Keratinocyte (primary cell): Measurements from ENCODE around the gene ACVR2B. TPM values are rescaled to one million over a fixed set of nuclear protein-coding genes. Genes with fewer than 3 reads are reported as not detected.

Experiments
- DNase-seq: peaks from one replicate; pipeline ENCODE4 v3.0.0-alpha.2; 2011; ENCODE audit warnings: low read depth, missing footprints, low spot score
- FAIRE-seq: peaks from 2 replicates; lab custom pipeline; 2011; peaks lifted over from hg19 to GRCh38; lab: Jason Lieb, UNC
- H2AFZ ChIP-seq: 2 replicates; pipeline ENCODE4 v1.6.0; 2012; ENCODE audit warnings: low read length, control low read depth, inconsistent platforms; ENCODE audit not compliant: control insufficient read depth
- H3K27ac ChIP-seq: 2 replicates; pipeline ENCODE4 v1.5.1; 2011; ENCODE audit warnings: low read length; ENCODE audit not compliant: control insufficient read depth, insufficient read depth
- H3K27me3 ChIP-seq: 3 replicates; pipeline ENCODE4 v1.6.0; 2011; ENCODE audit warnings: low read length; ENCODE audit not compliant: control insufficient read depth, insufficient read depth; ENCODE audit errors: extremely low read depth
- H3K36me3 ChIP-seq, 2 experiments: 2 replicates in 1 of 2; 3 replicates in 1 of 2; pipeline ENCODE4 v1.5.1; 2011; ENCODE audit warnings: low read length in 2 of 2, mild to moderate bottlenecking in 1 of 2; ENCODE audit not compliant: control insufficient read depth in 2 of 2, insufficient read depth in 2 of 2; ENCODE audit errors: extremely low read depth in 1 of 2
- H3K4me1 ChIP-seq: 3 replicates; pipeline ENCODE4 v1.5.1; 2011; ENCODE audit warnings: low read length; ENCODE audit not compliant: control insufficient read depth, insufficient read depth; ENCODE audit errors: extremely low read depth
- H3K4me2 ChIP-seq: 3 replicates; pipeline ENCODE4 v1.6.0; 2011; ENCODE audit warnings: low read depth, low read length; ENCODE audit not compliant: control insufficient read depth, insufficient read depth; ENCODE audit errors: extremely low read depth
- H3K4me3 ChIP-seq, 3 experiments: fragments of 200-600 bp in 1 of 3; sonication (generic) in 1 of 3; 2 replicates in 2 of 3; 3 replicates in 1 of 3; pipeline ENCODE4 v1.5.1; 2011 to 2016; ENCODE audit warnings: low read length in 3 of 3, mild to moderate bottlenecking in 3 of 3, control low read depth in 2 of 3, inconsistent platforms in 1 of 3, low read depth in 1 of 3, mixed read lengths in 1 of 3, mixed run types in 1 of 3, moderate library complexity in 1 of 3; ENCODE audit not compliant: control insufficient read depth in 2 of 3, insufficient read depth in 2 of 3; ENCODE audit errors: extremely low read depth in 1 of 3
- H3K79me2 ChIP-seq: 2 replicates; pipeline ENCODE4 v1.6.0; 2012; ENCODE audit warnings: low read length; ENCODE audit not compliant: control insufficient read depth, insufficient read depth
- H3K9ac ChIP-seq: 3 replicates; pipeline ENCODE4 v1.6.0; 2011; ENCODE audit warnings: low read length; ENCODE audit not compliant: control insufficient read depth, insufficient read depth; ENCODE audit errors: extremely low read depth
- H3K9me1 ChIP-seq: 3 replicates; pipeline ENCODE4 v1.6.0; 2011; ENCODE audit warnings: low read length; ENCODE audit not compliant: control insufficient read depth, insufficient read depth; ENCODE audit errors: extremely low read depth
- H3K9me3 ChIP-seq: 2 replicates; pipeline ENCODE4 v1.5.1; 2012; ENCODE audit warnings: low read depth, low read length; ENCODE audit not compliant: control insufficient read depth
- H4K20me1 ChIP-seq: 3 replicates; pipeline ENCODE4 v1.6.0; 2011; ENCODE audit warnings: low read length; ENCODE audit not compliant: control insufficient read depth, insufficient read depth; ENCODE audit errors: extremely low read depth
- CTCF ChIP-seq, 3 experiments: IDR thresholded peaks in 1 of 3; conservative IDR thresholded peaks in 1 of 3; optimal IDR thresholded peaks in 1 of 3; 2 replicates in 2 of 3; 3 replicates in 1 of 3; pipeline versions ENCODE3 to v1.5.1; 2011; ENCODE audit warnings: low read length in 3 of 3, mild to moderate bottlenecking in 3 of 3, moderate library complexity in 2 of 3, control low read depth in 1 of 3, inconsistent platforms in 1 of 3; ENCODE audit not compliant: insufficient read depth in 2 of 3; ENCODE audit errors: extremely low read depth in 1 of 3
- EZH2 ChIP-seq: IDR thresholded peaks from one replicate; pipeline ENCODE4 v1.6.1; 2012; ENCODE audit warnings: inconsistent platforms, mild to moderate bottlenecking, low read length, moderate library complexity
- dilution Hi-C: fragments of 300-500 bp; cut with MboI; formaldehyde crosslinking; loops from one replicate; pipeline ENCODE4 v1.7.0; 2020; ENCODE audit warnings: low sequenced_read_pairs; ENCODE audit not compliant: extremely low pct_ligation_motif_present
- polyA plus RNA-seq, 5 experiments: library from polyadenylated mRNA; depleted of rRNA in 3 of 5; stranded (reverse) in 3 of 5; stranded (forward) in 1 of 5; unstranded in 1 of 5; fragments of >200 nt; gene quantifications; 1 replicate in 1 of 5; 2 replicates in 3 of 5; 3 replicates in 1 of 5; pipeline versions ENCODE4 v1.2.1 to v1.2.3, GENCODE V29; 2011 to 2012; ENCODE audit warnings: missing spikeins in 2 of 5, low read depth in 1 of 5, low replicate concordance in 1 of 5

Gene ACVR2B
- polyA plus RNA-seq, 1 donor (not counting 4 experiments of a cell fraction or from before 2014, with no cell fraction given): 0.46 TPM

GRCh38 chr3:38519000-38519399 lies 65.3 kb downstream of the ACVR2B start:
- DNase-seq (no peak), FAIRE-seq (no peak)
- Histone ChIP-seq H3K4me3 (no peak overlapping the region), H3K9me1 (no peaks in the 10 kb centered on the region), H2AFZ (no peak overlapping the region), H3K79me2 (no peaks in the 10 kb centered on the region), H3K9ac (no peak overlapping the region), H3K36me3 (peaks cover 1 to 3% of the 10 kb centered on the region in 2 experiments), H3K4me2 (no peak overlapping the region), H3K27ac (no peak overlapping the region), H4K20me1 (no peaks in the 10 kb centered on the region), H3K27me3 (no peaks in the 10 kb centered on the region), H3K4me1 (peaks cover 9% of the 10 kb centered on the region), H3K9me3 (no peaks in the 10 kb centered on the region)
- TF ChIP-seq EZH2: no peak
- TF ChIP-seq CTCF (optimal IDR thresholded peaks at IDR 0.05 in 1 of 3, IDR thresholded peaks at IDR 0.05 in 1 of 3, conservative IDR thresholded peaks at IDR 0.05 in 1 of 3; ENCODE audit: extremely low read depth in 1 of 3, insufficient read depth in 2 of 3, low read length in 3 of 3): no peak
- dilution Hi-C loops: loop anchor here (10.0 kb wide), 1 partner anchor 136 kb away; no protein-coding TSS in a partner anchor

GRCh38 chr3:38519651-38520050 lies 66.0 kb downstream of the ACVR2B start:
- Histone ChIP-seq H3K36me3 (peaks cover 0 to 3% of the 10 kb centered on the region in 2 experiments), H3K27ac (no peak overlapping the region), H3K27me3 (no peaks in the 10 kb centered on the region), H3K4me2 (no peak overlapping the region), H3K9me1 (no peaks in the 10 kb centered on the region), H3K79me2 (no peaks in the 10 kb centered on the region), H3K4me1 (peaks cover 9% of the 10 kb centered on the region), H3K4me3 (no peak overlapping the region), H4K20me1 (no peaks in the 10 kb centered on the region), H2AFZ (no peak overlapping the region), H3K9ac (no peak overlapping the region), H3K9me3 (no peaks in the 10 kb centered on the region)
- dilution Hi-C loops: loop anchor here (10.0 kb wide), 1 partner anchor 135 kb away; no protein-coding TSS in a partner anchor
- DNase-seq (no peak), FAIRE-seq (no peak)
- no peak for TF ChIP-seq CTCF (optimal IDR thresholded peaks at IDR 0.05 in 1 of 3, IDR thresholded peaks at IDR 0.05 in 1 of 3, conservative IDR thresholded peaks at IDR 0.05 in 1 of 3; ENCODE audit: extremely low read depth in 1 of 3, insufficient read depth in 2 of 3, low read length in 3 of 3)
- no peak for TF ChIP-seq EZH2
